Cortex of kidney (tissue), 1 donor: ENCODE measurements around the gene CDH7.

Experiments used
- DNase-seq: peaks from one replicate; lab custom pipeline; 2025; lab: John Stamatoyannopoulos, UW

Gene CDH7

GRCh38 chr18:65750389-65751154 lies at the start of gene CDH7:
Gene CDH7 (plus strand): TSS chr18:65751012. CDS start chr18:65762843, 11,831 bp downstream.
- no peak for DNase-seq

DNA sequence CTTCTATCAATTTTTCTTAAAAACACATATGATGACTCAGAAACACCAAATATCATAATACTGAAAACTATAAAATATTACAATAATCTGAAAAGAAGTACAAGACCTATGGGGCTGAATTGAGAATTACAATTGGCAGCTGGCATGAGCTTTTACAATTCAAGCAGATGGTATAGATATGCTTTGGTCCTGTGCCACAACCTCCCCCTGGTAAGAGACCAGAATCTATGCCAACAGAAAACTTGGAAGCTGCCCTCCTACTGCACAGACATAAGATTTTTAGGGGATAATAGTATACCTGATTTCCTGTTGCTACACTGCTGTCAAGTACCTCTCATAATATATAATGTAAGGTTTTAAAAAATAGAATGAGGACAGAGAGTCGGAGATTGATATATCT lies 46.8 kb upstream of the CDH7 start:
- no peak for DNase-seq

DNA sequence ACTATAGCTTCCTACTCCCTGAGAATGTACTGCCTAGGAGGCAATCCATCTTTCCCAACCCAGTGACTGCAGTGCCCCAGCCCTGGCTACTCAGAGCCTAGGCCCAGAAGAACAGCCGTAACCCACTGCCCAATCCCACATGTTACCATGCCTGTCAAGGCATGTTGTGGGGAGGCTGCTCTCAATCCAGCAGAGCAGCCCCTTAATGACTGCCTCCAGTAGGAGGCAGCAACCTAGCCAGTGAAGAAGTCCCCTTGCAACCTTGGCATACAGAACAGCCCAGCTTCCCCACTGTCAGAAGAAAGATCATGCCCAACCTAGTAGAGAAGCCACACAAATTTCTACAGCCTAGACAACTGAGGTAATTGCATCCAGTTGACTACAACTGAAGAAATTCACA lies 44.2 kb upstream of the CDH7 start:
- DNase-seq, result no peak

DNA sequence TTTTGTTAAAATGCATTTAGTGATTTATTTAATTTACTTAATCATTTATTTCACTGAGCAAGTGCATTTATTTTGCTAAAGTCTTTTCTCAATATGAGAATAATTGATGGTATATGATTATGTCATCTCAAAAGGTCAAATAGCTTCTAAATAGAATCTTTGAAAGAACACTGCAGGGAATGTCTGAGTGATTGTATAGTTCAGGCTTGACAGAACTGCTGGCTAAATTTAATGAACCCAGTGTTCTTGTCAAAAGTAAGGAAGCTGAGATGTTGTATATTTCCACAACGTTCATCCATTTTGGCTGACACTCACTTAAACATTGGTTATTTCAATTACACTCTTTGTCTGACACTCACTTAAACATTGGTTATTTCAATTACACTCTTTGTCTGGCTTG lies 39.3 kb upstream of the CDH7 start:
- DNase-seq, result no peak

GRCh38 chr18:65721619-65722018 lies 29.2 kb upstream of the CDH7 start:
- DNase-seq, result no peak

GRCh38 chr18:65725251-65726050 lies 25.4 kb upstream of the CDH7 start:
- DNase-seq, result no peak

DNA sequence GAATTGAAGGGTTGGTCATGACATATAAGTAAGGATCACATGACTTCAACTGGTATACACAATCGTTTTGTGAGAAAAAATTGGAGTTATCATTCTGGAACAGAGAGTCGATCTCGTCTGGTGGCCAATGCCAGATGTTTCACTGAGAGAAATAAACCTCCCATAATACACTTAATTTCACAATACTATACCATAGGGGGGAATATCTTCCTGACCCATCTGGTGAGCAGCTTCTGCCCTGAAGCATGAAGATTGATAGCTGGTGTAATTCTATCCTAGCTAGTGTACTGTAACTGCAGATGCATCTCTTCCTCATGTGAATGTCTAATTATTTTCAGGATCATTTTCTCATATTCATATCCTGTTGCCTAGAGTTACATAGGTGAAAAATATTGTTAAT lies 15.7 kb upstream of the CDH7 start:
- DNase-seq, result no peak

DNA sequence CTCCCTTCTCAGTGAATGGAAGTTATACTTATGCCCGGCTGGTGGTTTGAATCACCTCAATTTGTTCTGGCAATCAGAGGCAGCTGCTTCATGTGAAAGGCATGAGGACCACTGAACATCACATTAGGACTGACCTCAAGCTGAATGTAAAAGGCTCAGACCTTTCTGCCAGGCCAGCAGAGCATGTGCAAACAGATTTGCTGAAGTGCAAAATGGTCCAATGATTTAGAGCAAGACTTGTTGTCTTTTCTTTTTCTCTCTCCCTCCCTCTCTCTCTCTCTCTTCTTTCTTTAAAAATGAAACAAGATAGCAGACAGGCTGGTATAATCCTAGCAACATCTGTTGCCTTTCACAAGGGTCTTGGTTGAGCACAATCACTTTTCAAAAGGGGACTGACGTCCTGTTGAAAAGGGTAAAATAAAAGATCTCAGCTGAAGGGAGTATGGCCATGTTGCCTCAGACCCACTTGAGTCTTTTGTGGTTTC lies 13.3 kb upstream of the CDH7 start:
- DNase-seq, result no peak

GRCh38 chr18:65746936-65747335 lies 3.9 kb upstream of the CDH7 start:
- DNase-seq, result no peak

- DNase-seq, result no peak
These were observed 2.5 kb upstream of the CDH7 start for GRCh38 chr18:65748321-65748720.

GRCh38 chr18:65749841-65750240 lies 971 bp upstream of the CDH7 start:
- DNase-seq, result no peak

- DNase-seq, result no peak
These were observed 608 bp downstream of the CDH7 start for GRCh38 chr18:65751155-65752085.

- no peak for DNase-seq
These were observed 2.0 kb downstream of the CDH7 start for GRCh38 chr18:65752625-65753325.

GRCh38 chr18:65753520-65753919 lies 2.7 kb downstream of the CDH7 start:
- no peak for DNase-seq

- DNase-seq, result no peak
These were observed 3.3 kb downstream of the CDH7 start for GRCh38 chr18:65754121-65754520.

DNA sequence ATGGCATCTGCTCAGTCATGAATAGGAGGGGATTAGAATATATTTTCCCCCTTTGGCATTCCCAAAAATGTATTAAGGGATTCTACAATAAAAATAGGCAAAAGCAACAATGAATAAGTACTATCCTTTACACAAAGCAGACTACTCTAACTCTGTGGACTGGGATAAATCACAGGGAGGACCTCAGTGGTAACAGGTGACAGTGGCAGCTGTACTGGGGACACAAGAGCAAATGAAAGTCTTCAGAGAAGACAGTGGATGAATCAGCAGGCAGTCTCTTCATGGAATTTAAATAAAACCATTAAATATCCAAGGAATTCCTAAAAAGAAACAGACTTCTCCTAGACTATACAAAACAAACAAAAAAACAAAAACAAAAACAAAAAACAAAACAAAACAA lies 4.8 kb downstream of the CDH7 start:
- no peak for DNase-seq

- DNase-seq, result no peak
These were observed 9.6 kb downstream of the CDH7 start for GRCh38 chr18:65760457-65760856.

DNA sequence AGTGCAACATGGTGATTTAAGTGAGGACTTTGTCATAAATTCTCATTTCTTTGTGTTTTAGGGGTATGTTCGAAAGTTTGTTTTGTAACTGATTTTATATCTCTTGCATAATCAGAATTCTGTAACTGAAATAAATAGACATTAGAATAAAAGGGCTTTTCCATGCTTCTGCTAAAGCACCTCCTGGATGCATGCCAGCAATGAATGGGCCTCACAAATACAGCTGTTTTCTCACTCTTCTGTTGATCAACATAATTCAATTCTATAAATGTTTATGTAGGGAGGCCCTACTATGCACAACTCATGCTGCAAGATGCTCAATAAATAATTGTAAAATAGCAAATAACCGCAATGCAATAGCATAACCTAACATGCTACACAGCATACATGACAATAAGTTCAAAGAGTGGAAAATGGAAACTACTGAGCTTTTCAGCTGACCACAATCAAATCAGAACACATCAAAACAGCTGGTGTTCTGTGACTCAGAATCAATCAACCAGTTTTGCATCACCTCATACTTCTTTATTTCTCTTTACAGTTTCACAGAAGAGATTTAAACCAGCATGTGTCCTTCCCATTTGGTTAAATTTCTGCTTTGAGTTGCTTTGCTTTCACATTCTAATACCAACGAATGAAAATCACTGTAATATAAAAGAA lies 11.0 kb downstream of the CDH7 start:
- DNase-seq, result no peak

DNA sequence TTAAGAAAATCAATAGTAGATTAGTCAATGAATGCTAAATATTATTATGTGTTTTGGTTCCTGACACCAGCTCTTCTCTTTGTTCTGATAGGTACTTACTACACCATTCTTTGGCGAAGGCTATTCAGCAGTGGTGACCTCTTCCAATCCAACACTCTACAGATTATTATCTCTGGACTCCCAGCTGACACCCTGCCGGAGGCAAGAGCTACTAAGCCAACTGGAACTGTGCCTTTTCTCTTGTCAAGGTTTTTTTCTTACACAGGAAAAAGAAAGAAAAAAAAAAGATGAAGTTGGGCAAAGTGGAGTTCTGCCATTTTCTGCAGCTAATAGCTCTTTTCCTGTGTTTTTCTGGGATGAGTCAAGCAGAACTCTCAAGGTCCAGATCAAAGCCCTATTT lies 11.7 kb downstream of the CDH7 start:
- no peak for DNase-seq

- DNase-seq, result no peak
These were observed 16.6 kb downstream of the CDH7 start for GRCh38 chr18:65767406-65767805.
